ENCODE measurements around the gene IQCH.

IQCH gene

GRCh38 chr15:67504056-67504455 lies 249.5 kb downstream of the IQCH start:
- Histone ChIP-seq H3K9me3 (ENCODE audit: control insufficient read depth in 5 of 5, low read length in 5 of 5) (no peaks in the 10 kb centered on the region), H3K27me3 (ENCODE audit: control insufficient read depth in 5 of 5, insufficient read depth in 4 of 5, low read length in 5 of 5) (no peaks in the 10 kb centered on the region), H3K4me3 (ENCODE audit: low read depth in 1 of 5, low read length in 5 of 5) (no peak overlapping the region), H3K36me3 (ENCODE audit: control insufficient read depth in 5 of 5, insufficient read depth in 5 of 5, low read length in 5 of 5) (no peaks in the 10 kb centered on the region), H3K9ac (ENCODE audit: low read length in 5 of 5) (no peak overlapping the region), H3K27ac (ENCODE audit: low read depth, low read length) (no peak overlapping the region), H3K4me1 (ENCODE audit: control insufficient read depth in 5 of 5, insufficient read depth in 5 of 5, low read length in 5 of 5) (peaks cover 0 to 25% (median 18%) of the 10 kb centered on the region in 5 donors)

DNA sequence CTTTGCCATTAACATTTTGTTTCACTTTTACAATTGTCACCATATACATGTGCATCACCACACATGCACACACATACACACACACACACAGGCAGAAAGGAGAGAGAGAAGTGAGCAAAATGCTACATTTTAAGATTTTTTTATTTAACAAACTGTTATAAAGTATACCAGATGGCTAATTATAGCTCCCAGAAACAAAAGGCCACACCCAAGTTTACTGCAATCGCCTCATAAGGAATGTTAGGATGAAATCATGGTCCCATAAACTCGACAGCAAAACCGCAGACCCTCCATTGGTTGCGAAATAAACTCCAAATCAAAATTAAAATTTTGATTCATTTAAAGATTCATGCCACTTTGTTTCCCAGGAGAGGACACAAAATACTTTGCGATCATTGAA lies 250.2 kb downstream of the IQCH start:
- Histone ChIP-seq H3K9me3 (ENCODE audit: control insufficient read depth in 5 of 5, low read length in 5 of 5) (no peaks in the 10 kb centered on the region), H3K27me3 (ENCODE audit: control insufficient read depth in 5 of 5, insufficient read depth in 4 of 5, low read length in 5 of 5) (no peaks in the 10 kb centered on the region), H3K36me3 (ENCODE audit: control insufficient read depth in 5 of 5, insufficient read depth in 5 of 5, low read length in 5 of 5) (no peaks in the 10 kb centered on the region), H3K4me3 (ENCODE audit: low read depth in 1 of 5, low read length in 5 of 5) (no peak overlapping the region), H3K27ac (ENCODE audit: low read depth, low read length) (no peak overlapping the region), H3K9ac (ENCODE audit: low read length in 5 of 5) (no peak overlapping the region), H3K4me1 (ENCODE audit: control insufficient read depth in 5 of 5, insufficient read depth in 5 of 5, low read length in 5 of 5) (peaks cover 0 to 25% (median 18%) of the 10 kb centered on the region in 5 donors)

DNA sequence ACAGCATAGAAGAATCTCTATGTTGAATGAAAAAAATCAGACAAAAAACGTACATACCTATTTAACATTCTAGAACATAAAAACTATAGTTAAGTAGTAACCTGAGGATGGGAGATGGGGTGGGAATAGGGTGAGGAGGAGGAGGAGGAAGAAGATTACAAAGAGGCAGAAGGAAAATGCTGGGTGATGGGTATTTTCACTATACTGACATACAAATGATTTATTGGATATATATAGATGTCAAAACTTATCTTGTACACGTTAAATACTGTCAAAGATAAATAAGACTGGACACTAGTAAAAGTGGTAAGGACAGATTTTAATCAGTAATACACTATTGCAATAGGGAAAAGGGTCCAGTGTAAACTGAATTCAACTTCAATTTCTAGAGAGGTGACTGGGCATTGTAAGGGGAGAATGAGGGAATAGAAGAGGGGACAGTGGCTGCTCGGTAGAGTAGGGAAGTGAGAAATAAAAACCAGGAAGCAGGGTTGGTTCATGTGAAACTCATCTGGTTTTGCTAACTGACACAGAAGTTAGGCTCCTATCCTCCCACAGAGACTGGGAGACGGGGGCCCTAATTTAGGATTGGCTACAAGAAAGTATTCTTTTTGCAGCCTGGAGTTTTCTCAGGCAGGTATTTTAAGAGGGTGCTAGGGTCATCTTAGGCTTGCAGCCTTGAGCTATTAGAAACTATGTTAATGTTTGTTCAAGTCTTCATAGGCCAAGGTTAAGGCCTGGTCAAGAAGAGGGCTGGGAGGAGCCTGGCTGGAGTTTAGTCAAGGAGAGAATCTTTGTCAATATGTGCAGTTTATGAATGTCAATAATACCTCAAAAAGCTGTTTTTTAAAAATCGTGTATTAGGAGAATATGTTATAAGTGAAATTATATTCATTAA lies 251.3 kb downstream of the IQCH start:
- H3K36me3 ChIP-seq (ENCODE audit: control insufficient read depth in 5 of 5, insufficient read depth in 5 of 5, low read length in 5 of 5), result peaks cover 0 to 4% (median 0%) of the 10 kb centered on the region in 5 donors
- H3K4me1 ChIP-seq (ENCODE audit: control insufficient read depth in 5 of 5, insufficient read depth in 5 of 5, low read length in 5 of 5), result peaks cover 0 to 25% (median 18%) of the 10 kb centered on the region in 5 donors
- H3K9ac ChIP-seq (ENCODE audit: low read length in 5 of 5), result no peak overlapping the region
- H3K27ac ChIP-seq (ENCODE audit: low read depth, low read length), result no peak overlapping the region
- H3K9me3 ChIP-seq (ENCODE audit: control insufficient read depth in 5 of 5, low read length in 5 of 5), result no peaks in the 10 kb centered on the region
- H3K27me3 ChIP-seq (ENCODE audit: control insufficient read depth in 5 of 5, insufficient read depth in 4 of 5, low read length in 5 of 5), result no peaks in the 10 kb centered on the region
- no peak overlapping the region for H3K4me3 ChIP-seq (ENCODE audit: low read depth in 1 of 5, low read length in 5 of 5)

GRCh38 chr15:67506775-67507747 lies 252.5 kb downstream of the IQCH start:
- H3K36me3 ChIP-seq (ENCODE audit: control insufficient read depth in 5 of 5, insufficient read depth in 5 of 5, low read length in 5 of 5), result peaks cover 0 to 4% (median 0%) of the 10 kb centered on the region in 5 donors
- peaks cover 0 to 23% (median 15%) of the 10 kb centered on the region in 5 donors for H3K4me1 ChIP-seq (ENCODE audit: control insufficient read depth in 5 of 5, insufficient read depth in 5 of 5, low read length in 5 of 5)
- H3K4me3 ChIP-seq (ENCODE audit: low read depth in 1 of 5, low read length in 5 of 5), result no peak overlapping the region
- no peak overlapping the region for H3K9ac ChIP-seq (ENCODE audit: low read length in 5 of 5)
- no peak overlapping the region for H3K27ac ChIP-seq (ENCODE audit: low read depth, low read length)
- no peaks in the 10 kb centered on the region for H3K27me3 ChIP-seq (ENCODE audit: control insufficient read depth in 5 of 5, insufficient read depth in 4 of 5, low read length in 5 of 5)
- no peaks in the 10 kb centered on the region for H3K9me3 ChIP-seq (ENCODE audit: control insufficient read depth in 5 of 5, low read length in 5 of 5)

DNA sequence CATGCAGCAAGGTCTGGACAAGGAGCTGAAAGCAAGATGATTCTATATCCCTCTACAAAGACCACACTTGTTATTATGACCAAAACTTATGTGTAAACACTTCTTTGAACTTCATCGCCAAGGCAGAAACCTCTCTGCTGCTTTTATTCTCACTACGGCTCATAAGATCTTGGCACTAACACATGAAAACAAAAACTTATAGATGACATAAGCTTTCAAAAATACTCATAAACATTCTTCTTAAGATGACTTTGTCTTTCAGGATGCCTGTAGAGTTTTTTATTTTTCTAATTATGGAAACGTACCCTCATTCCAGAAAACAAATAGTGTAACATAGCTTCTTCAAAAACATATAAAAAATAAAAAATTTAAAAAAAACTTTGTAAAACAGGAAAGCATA lies 253.8 kb downstream of the IQCH start:
- peaks cover 0 to 13% (median 5%) of the 10 kb centered on the region in 5 donors for H3K36me3 ChIP-seq (ENCODE audit: control insufficient read depth in 5 of 5, insufficient read depth in 5 of 5, low read length in 5 of 5)
- H3K27ac ChIP-seq (ENCODE audit: low read depth, low read length), result no peak overlapping the region
- no peak overlapping the region for H3K4me3 ChIP-seq (ENCODE audit: low read depth in 1 of 5, low read length in 5 of 5)
- peaks cover 0 to 27% (median 19%) of the 10 kb centered on the region in 5 donors for H3K4me1 ChIP-seq (ENCODE audit: control insufficient read depth in 5 of 5, insufficient read depth in 5 of 5, low read length in 5 of 5)
- no peaks in the 10 kb centered on the region for H3K27me3 ChIP-seq (ENCODE audit: control insufficient read depth in 5 of 5, insufficient read depth in 4 of 5, low read length in 5 of 5)
- H3K9ac ChIP-seq (ENCODE audit: low read length in 5 of 5), result no peak overlapping the region
- H3K9me3 ChIP-seq (ENCODE audit: control insufficient read depth in 5 of 5, low read length in 5 of 5), result no peaks in the 10 kb centered on the region

DNA sequence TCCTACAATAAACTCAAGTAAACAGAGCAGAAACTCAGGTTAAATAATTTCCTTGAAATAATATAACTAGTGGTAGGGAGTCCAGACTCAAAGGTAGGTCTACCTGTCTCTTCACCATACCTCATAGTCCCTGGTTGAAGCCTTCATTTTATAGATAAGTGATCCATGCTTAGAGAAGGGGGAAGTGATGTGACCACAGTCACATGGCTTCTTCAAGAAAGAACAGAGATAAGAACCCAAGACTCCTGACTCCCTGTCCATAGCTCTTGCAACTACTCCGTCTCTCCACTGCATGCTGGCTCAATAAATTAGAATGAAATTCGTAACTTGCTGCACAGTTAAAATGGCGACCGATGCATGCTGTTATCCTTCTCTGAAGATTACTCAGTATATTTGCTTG lies 255.3 kb downstream of the IQCH start:
- Histone ChIP-seq H3K9me3 (ENCODE audit: control insufficient read depth in 5 of 5, low read length in 5 of 5) (no peaks in the 10 kb centered on the region), H3K27me3 (ENCODE audit: control insufficient read depth in 5 of 5, insufficient read depth in 4 of 5, low read length in 5 of 5) (no peaks in the 10 kb centered on the region), H3K9ac (ENCODE audit: low read length in 5 of 5) (no peak overlapping the region)

DNA sequence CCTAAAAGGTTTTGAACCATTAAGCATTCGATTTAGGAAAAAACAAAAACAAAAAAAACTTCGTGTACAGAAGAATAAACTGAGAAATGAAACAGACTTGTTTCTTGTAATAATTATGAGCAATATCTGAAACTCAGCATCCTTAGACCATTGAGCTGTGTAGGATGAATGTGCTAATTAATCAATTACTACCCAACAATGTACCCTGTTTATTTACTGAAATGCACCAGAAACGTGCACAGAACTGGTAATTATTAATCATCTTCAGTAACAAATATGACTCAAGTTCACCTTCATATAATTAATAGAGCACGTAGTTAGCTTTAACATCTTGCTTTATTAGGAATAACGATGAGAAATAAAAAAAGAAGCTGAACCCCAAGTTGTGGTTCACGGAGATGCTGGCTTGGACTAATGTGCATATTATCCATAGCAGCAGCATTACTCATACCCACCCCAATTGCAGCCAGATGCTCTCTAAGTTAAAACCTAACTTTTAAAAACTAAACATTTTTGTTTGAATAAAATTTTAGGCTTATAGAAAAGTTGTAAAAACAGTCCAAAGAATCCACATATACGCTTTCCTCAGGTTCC lies 256.1 kb downstream of the IQCH start:
- Histone ChIP-seq H3K27me3 (ENCODE audit: control insufficient read depth in 5 of 5, insufficient read depth in 4 of 5, low read length in 5 of 5) (no peaks in the 10 kb centered on the region), H3K36me3 (ENCODE audit: control insufficient read depth in 5 of 5, insufficient read depth in 5 of 5, low read length in 5 of 5) (peaks cover 0 to 19% (median 9%) of the 10 kb centered on the region in 5 donors), H3K9me3 (ENCODE audit: control insufficient read depth in 5 of 5, low read length in 5 of 5) (no peaks in the 10 kb centered on the region), H3K27ac (ENCODE audit: low read depth, low read length) (no peak overlapping the region), H3K9ac (ENCODE audit: low read length in 5 of 5) (no peak overlapping the region), H3K4me3 (ENCODE audit: low read depth in 1 of 5, low read length in 5 of 5) (no peak overlapping the region), H3K4me1 (ENCODE audit: control insufficient read depth in 5 of 5, insufficient read depth in 5 of 5, low read length in 5 of 5) (peaks cover 0 to 23% (median 16%) of the 10 kb centered on the region in 5 donors)

More for the DNA sequence above, 255.3 kb downstream of the IQCH start:
- Histone ChIP-seq H3K36me3 (ENCODE audit: control insufficient read depth in 5 of 5, insufficient read depth in 5 of 5, low read length in 5 of 5) (peaks cover 0 to 19% (median 7%) of the 10 kb centered on the region in 5 donors), H3K27ac (ENCODE audit: low read depth, low read length) (no peak overlapping the region), H3K4me3 (ENCODE audit: low read depth in 1 of 5, low read length in 5 of 5) (no peak overlapping the region), H3K4me1 (ENCODE audit: control insufficient read depth in 5 of 5, insufficient read depth in 5 of 5, low read length in 5 of 5) (peaks cover 0 to 27% (median 18%) of the 10 kb centered on the region in 5 donors)

GRCh38 chr15:67511606-67512005 lies 257.0 kb downstream of the IQCH start:
- H3K4me1 ChIP-seq (ENCODE audit: control insufficient read depth in 5 of 5, insufficient read depth in 5 of 5, low read length in 5 of 5), result peaks cover 0 to 20% (median 13%) of the 10 kb centered on the region in 5 donors
- no peak overlapping the region for H3K9ac ChIP-seq (ENCODE audit: low read length in 5 of 5)

GRCh38 chr15:67512140-67512539 lies 257.6 kb downstream of the IQCH start:
- no peak overlapping the region for H3K9ac ChIP-seq (ENCODE audit: low read length in 5 of 5)
- H3K9me3 ChIP-seq (ENCODE audit: control insufficient read depth in 5 of 5, low read length in 5 of 5), result no peaks in the 10 kb centered on the region
- peaks cover 0 to 19% (median 9%) of the 10 kb centered on the region in 5 donors for H3K4me1 ChIP-seq (ENCODE audit: control insufficient read depth in 5 of 5, insufficient read depth in 5 of 5, low read length in 5 of 5)
- H3K27ac ChIP-seq (ENCODE audit: low read depth, low read length), result no peak overlapping the region
- H3K27me3 ChIP-seq (ENCODE audit: control insufficient read depth in 5 of 5, insufficient read depth in 4 of 5, low read length in 5 of 5), result no peaks in the 10 kb centered on the region
- peaks cover 0 to 19% (median 9%) of the 10 kb centered on the region in 5 donors for H3K36me3 ChIP-seq (ENCODE audit: control insufficient read depth in 5 of 5, insufficient read depth in 5 of 5, low read length in 5 of 5)
- H3K4me3 ChIP-seq (ENCODE audit: low read depth in 1 of 5, low read length in 5 of 5), result no peak overlapping the region

More at GRCh38 chr15:67511606-67512005, 257.0 kb downstream of the IQCH start:
- H3K9me3 ChIP-seq (ENCODE audit: control insufficient read depth in 5 of 5, low read length in 5 of 5), result no peaks in the 10 kb centered on the region
- no peak overlapping the region for H3K4me3 ChIP-seq (ENCODE audit: low read depth in 1 of 5, low read length in 5 of 5)
- peaks cover 0 to 19% (median 9%) of the 10 kb centered on the region in 5 donors for H3K36me3 ChIP-seq (ENCODE audit: control insufficient read depth in 5 of 5, insufficient read depth in 5 of 5, low read length in 5 of 5)
- no peaks in the 10 kb centered on the region for H3K27me3 ChIP-seq (ENCODE audit: control insufficient read depth in 5 of 5, insufficient read depth in 4 of 5, low read length in 5 of 5)
- H3K27ac ChIP-seq (ENCODE audit: low read depth, low read length), result no peak overlapping the region

Data from subcutaneous abdominal adipose tissue (tissue), 5 donors.